Left lung (tissue), 10 donors: ENCODE measurements around the gene ANTXR1. TPM values are rescaled to one million over a fixed set of nuclear protein-coding genes. Genes with fewer than 3 reads are reported as not detected.

Experiments used
- ATAC-seq: fragments of 200-7000 bp; cut with Tn5 transposase; one replicate; pipeline ENCODE4 v1.9.1; 2020; ENCODE audit warnings: moderate library complexity
- DNase-seq, 4 donors: peaks; one replicate each; pipeline ENCODE4 v3.0.0-alpha.2; 2013 to 2020
- H3K27ac ChIP-seq, 2 donors: fragments of 200-600 bp; sonication (generic) in 1 of 2; one replicate each; pipeline versions ENCODE4 v1.5.0 to v1.8.0; 2020 to 2021
- H3K27me3 ChIP-seq, 2 donors: fragments of 200-600 bp; sonication (generic) in 1 of 2; one replicate each; pipeline versions ENCODE4 v1.5.0 to v1.8.0; 2020 to 2021
- H3K36me3 ChIP-seq, 2 donors: fragments of 200-600 bp; sonication (generic) in 1 of 2; one replicate each; pipeline versions ENCODE4 v1.5.0 to v1.8.0; 2020 to 2021
- H3K4me1 ChIP-seq, 2 donors: fragments of 200-600 bp; one replicate each; pipeline ENCODE4 v1.8.0; 2021
- H3K4me3 ChIP-seq, 2 donors: fragments of 200-600 bp; sonication (generic) in 1 of 2; one replicate each; pipeline versions ENCODE4 v1.5.0 to v1.8.0; 2020 to 2021; ENCODE audit warnings: mild to moderate bottlenecking in 1 of 2
- H3K9me3 ChIP-seq, 2 donors: fragments of 200-600 bp; sonication (generic) in 1 of 2; one replicate each; pipeline versions ENCODE4 v1.5.0 to v1.8.0; 2020 to 2021
- intact Hi-C, 2 donors: fragments of 100-400 bp; cut with DNase I; formaldehyde crosslinking; loops; one replicate each; pipeline versions ENCODE4 v1.11.2 to v1.14.2; 2022
- polyA plus RNA-seq, 6 donors: library from polyadenylated mRNA; unstranded; fragments of 120-200 nt; gene quantifications; one replicate each; pipeline ENCODE4 v1.2.1, GENCODE V29; 2013; ENCODE audit not compliant: insufficient read length in 6 of 6
- total RNA-seq, 2 donors: library from RNA; stranded (reverse); fragmentation: NEBNext Ultra II Directional; extraction: Animal tissue kit (Norgen Biotek cat#: 25700); gene quantifications; one replicate each; pipeline ENCODE4 v1.2.1, GENCODE V29; 2021
- TF ChIP-seq, protein P1 (sequence below), 2 donors: fragments of 200-600 bp; sonication (generic) in 1 of 2; IDR thresholded peaks; one replicate each; pipeline versions ENCODE4 v1.5.0 to v1.8.0; 2021; ENCODE audit warnings: antibody characterized with exemption in 2 of 2
- donor health status: DM: no; HTN: yes; CAD: no.
- donor health status: DM: no; HTN: no; CAD: no.

ANTXR1 gene
- total and polyA plus RNA-seq, 8 donors: 70.2 to 115 (median 87.3) TPM

GRCh38 chr2:69090820-69091219, 77.8 kb downstream of the ANTXR1 start:
- DNase-seq (no peak), ATAC-seq (no peak)
- intact Hi-C loops: no loop called here
- no peak overlapping the region for H3K27ac ChIP-seq
- TF ChIP-seq, protein P1, sequence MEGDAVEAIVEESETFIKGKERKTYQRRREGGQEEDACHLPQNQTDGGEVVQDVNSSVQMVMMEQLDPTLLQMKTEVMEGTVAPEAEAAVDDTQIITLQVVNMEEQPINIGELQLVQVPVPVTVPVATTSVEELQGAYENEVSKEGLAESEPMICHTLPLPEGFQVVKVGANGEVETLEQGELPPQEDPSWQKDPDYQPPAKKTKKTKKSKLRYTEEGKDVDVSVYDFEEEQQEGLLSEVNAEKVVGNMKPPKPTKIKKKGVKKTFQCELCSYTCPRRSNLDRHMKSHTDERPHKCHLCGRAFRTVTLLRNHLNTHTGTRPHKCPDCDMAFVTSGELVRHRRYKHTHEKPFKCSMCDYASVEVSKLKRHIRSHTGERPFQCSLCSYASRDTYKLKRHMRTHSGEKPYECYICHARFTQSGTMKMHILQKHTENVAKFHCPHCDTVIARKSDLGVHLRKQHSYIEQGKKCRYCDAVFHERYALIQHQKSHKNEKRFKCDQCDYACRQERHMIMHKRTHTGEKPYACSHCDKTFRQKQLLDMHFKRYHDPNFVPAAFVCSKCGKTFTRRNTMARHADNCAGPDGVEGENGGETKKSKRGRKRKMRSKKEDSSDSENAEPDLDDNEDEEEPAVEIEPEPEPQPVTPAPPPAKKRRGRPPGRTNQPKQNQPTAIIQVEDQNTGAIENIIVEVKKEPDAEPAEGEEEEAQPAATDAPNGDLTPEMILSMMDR (IDR thresholded peaks at IDR 0.05): no peak
- no peaks in the 10 kb centered on the region for H3K9me3 ChIP-seq
- no peaks in the 10 kb centered on the region for H3K27me3 ChIP-seq
- H3K36me3 ChIP-seq: no peaks in the 10 kb centered on the region
- H3K4me1 ChIP-seq: peaks cover 0 to 20% of the 10 kb centered on the region in 2 donors
- H3K4me3 ChIP-seq: no peak overlapping the region

DNA sequence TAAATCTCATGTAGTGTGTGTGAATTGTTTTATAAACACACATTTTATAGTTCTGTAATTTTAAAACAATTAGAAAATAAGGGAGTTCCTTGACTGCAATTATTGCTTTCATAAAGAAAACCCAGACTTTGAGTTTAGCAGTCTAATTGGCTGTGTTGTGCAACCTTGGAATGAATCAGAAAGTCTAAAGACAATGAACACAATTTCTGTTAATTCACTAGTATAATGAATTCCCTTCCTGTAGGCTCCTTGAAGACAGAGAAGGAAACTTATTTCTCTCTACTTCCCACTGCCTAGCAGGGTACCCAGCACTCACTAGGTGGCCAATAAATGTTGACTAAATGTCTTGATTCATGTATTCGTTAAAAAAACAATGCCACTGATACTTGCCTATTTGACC, 79.9 kb downstream of the ANTXR1 start:
- intact Hi-C loops: no loop called here
- Histone ChIP-seq H3K4me1 (peaks cover 5 to 19% of the 10 kb centered on the region in 2 donors), H3K4me3 (no peak overlapping the region), H3K36me3 (no peaks in the 10 kb centered on the region), H3K27ac (no peak overlapping the region), H3K27me3 (no peaks in the 10 kb centered on the region), H3K9me3 (no peaks in the 10 kb centered on the region)
- ATAC-seq (no peak), DNase-seq (no peak)
- TF ChIP-seq, protein P1 (IDR thresholded peaks at IDR 0.05): no peak

DNA sequence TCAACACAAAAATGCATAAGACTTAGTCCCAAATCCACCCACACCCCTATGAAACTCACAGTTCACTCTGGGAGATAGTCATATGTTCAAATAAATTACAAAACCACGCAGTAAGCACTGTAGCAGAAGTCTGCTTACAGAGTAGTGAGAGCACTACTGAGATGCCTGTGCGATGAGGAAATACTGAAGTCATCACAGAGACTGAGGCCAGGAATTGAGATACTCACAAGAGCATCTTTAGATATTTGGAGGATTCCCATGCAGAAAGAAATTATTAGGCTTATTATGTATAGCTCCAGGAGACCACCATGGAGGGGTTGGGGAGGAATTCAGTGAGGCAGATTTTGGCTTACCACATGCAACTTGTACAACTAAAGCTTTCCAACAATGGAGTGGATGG, 82.3 kb downstream of the ANTXR1 start:
- Histone ChIP-seq H3K9me3 (no peaks in the 10 kb centered on the region), H3K36me3 (no peaks in the 10 kb centered on the region), H3K27me3 (no peaks in the 10 kb centered on the region), H3K27ac (no peak overlapping the region), H3K4me1 (peaks cover 5 to 9% of the 10 kb centered on the region in 2 donors), H3K4me3 (no peak overlapping the region)
- TF ChIP-seq, protein P1 (IDR thresholded peaks at IDR 0.05): no peak
- DNase-seq: no peak
- intact Hi-C loops: no loop called here
- ATAC-seq: peak; percentile 77

DNA sequence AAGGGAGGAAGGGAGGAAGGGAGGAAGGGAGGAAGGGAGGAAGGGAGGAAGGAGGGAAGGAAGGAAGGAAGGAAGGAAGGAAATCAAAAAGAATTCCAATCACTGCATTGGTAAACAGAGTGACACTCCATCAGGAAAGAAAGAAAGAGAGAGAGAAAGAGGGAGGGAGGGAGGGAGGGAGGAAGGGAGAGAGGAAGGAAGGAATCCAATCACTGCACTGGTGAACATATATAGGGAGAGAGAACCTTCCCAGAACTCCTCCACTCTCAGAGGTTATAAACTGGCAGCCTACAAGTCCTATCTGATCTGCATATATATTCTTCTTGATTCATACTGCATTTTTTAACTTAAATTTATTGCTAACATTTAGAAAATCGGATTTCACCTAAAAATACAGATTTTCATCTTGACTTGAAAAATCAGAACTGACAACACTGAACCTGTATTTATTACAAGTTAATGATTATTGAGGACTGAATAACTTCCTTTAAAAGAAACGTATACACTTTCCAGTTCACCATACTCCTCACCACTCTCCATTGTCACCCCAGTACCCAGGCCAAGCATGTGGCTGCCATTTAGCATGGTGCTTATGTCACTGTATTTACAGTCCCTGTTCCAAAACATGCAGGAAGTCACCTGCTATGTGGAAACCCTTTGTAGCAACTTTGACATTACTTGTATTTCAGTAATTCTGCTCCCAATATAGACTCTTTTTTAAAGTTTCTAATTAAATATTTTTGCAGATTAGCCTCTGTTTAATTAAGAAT, 83.5 kb downstream of the ANTXR1 start:
- no peaks in the 10 kb centered on the region for H3K9me3 ChIP-seq
- no peak overlapping the region for H3K4me3 ChIP-seq
- intact Hi-C loops: no loop called here
- ATAC-seq (no peak), DNase-seq (no peak)
- no peaks in the 10 kb centered on the region for H3K27me3 ChIP-seq
- H3K27ac ChIP-seq: no peak overlapping the region
- TF ChIP-seq, protein P1 (IDR thresholded peaks at IDR 0.05): no peak
- no peaks in the 10 kb centered on the region for H3K36me3 ChIP-seq
- peaks cover 5 to 7% of the 10 kb centered on the region in 2 donors for H3K4me1 ChIP-seq

DNA sequence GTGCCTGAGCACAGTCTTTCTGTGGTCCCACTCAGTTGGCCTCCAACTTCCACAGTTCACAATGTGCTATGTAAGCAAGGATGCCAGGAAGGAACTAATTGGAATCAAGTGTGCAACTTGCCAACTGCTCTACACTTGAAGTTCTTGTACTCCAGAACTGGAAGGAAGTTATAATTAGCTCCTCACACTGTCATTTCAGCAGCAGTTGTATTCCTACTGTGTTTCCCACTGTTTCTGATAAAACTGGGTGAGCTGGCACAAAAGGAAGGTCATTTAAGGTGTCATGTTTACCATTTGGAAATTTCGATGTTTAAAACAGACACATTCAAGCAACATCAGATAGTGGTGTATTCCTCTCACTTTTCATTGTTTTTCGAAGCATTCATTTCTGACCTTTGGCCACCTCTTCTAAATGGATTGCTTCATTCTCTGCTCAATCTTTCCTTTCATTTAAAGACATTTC, 84.2 kb downstream of the ANTXR1 start:
- TF ChIP-seq, protein P1 (IDR thresholded peaks at IDR 0.05): no peak

More for the DNA sequence above, 84.2 kb downstream of the ANTXR1 start:
- no peak overlapping the region for H3K4me3 ChIP-seq
- ATAC-seq (peak; percentile 71), DNase-seq (no peak)
- H3K27me3 ChIP-seq: no peaks in the 10 kb centered on the region
- H3K4me1 ChIP-seq: peaks cover 5 to 7% of the 10 kb centered on the region in 2 donors
- H3K36me3 ChIP-seq: no peaks in the 10 kb centered on the region
- no peaks in the 10 kb centered on the region for H3K9me3 ChIP-seq
- H3K27ac ChIP-seq: no peak overlapping the region
- intact Hi-C loops: no loop called here
